HG03565 (cell line): ENCODE measurements around the gene HOXD4.

Source experiments
- ATAC-seq: cut with Tn5 transposase; IDR thresholded peaks from one replicate; pipeline ENCODE4 v1.9.1; 2021; ENCODE audit warnings: mild to moderate bottlenecking, moderate library complexity; ENCODE audit not compliant: unreplicated experiment

HOXD4 gene

DNA sequence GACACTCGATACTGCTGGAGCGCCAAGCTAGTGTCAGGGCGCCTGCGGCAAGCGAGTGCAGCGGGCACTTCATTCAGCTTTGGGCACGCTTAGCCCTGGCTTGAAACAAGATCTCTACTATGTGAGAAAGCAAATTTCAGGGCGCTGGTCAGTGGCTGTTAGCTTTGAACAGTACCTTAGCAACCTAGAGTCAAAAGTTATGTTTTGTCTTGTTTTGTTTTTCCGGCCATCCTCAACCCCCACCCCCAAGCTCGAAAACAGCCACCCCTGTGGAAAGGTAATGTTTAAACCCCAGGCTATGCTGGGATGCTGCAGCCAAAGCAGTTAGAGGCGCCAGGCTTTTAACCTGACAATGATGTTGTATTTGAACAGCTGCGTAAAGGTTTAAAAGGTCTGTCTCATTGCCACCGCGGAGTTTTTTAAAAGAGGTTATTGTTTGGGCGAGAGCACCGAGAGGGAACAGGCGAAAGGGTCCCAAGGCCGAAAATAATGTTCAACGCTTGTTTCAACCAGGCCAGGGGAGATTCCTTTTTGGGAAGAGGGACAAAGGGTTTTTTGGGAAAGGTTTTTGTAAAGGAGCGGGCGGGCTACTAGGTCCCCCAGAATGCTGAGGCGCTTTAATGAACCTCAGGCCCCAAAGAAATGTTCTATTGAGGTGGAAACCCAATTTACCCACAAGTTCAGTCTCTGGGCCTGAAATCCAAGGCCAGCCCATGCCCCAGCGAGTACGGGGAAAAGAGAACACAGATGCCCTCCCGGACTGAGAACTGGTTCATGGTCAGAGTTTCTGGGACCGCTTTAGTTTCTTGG, 37.0 kb upstream of the HOXD4 start:
- ATAC-seq = no peak

DNA sequence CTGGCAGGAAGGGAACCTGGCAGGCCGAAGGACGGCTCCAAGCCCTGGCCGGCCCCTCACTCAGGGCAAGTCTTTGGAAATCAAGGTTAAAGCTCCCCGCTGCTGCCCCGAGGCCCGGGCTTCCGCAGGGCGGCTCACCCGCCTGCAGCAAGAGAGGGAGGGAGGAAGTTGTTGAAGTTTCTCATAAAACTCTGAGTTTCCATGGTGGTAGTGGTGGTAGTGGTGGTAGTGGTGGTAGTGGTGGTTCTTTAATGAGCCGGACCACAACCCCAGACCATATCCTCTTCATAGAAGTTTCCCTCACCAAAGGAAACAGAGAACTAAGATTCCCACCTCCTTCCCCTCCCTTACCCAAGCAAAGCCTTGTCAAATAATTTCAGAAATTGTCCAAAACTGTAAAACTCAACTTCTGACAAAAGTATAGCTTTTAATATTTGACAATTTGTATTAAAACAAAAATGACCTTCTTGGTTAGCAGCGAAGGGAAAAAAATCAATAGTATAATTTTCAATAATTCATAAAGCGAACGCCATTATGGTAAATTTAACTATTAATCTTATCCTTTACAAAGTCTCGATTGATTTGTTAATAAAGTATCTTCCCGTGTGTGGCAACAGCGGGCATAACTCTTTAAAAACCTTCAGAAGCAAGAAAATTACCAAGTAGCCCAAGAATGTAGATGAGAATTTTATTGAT, 36.3 kb upstream of the HOXD4 start:
- ATAC-seq = no peak

GRCh38 chr2:176115883-176116813, 35.2 kb upstream of the HOXD4 start, which contains the start of gene HOXD10:
HOXD10 (plus strand) TSS chr2:176116778; CDS start chr2:176116834, 56 bp downstream.
- no peak for ATAC-seq

DNA sequence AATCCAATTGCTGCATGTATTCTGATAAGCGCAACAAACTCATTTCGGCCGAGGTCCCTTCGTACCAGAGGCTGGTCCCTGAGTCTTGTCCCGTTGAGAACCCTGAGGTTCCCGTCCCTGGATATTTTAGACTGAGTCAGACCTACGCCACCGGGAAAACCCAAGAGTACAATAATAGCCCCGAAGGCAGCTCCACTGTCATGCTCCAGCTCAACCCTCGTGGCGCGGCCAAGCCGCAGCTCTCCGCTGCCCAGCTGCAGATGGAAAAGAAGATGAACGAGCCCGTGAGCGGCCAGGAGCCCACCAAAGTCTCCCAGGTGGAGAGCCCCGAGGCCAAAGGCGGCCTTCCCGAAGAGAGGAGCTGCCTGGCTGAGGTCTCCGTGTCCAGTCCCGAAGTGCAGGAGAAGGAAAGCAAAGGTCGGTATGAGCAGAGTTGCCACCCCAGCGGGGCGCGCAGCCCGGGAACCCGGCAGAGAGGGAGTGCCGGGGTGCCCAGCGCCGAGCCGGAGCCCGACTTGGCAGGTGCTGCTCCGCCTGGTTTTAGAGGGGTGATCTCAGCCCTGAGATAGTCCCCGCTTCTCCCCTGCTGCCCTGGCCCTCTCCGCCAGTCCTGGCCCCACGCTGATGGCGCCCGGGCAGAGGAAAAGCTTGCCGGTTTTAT, 34.1 kb upstream of the HOXD4 start:
- no peak for ATAC-seq

- no peak for ATAC-seq
Observed at GRCh38 chr2:176117823-176118371, 33.5 kb upstream of the HOXD4 start.

- ATAC-seq = no peak
Observed at GRCh38 chr2:176118601-176119339, 32.6 kb upstream of the HOXD4 start.

GRCh38 chr2:176120364-176121189, 30.8 kb upstream of the HOXD4 start:
- ATAC-seq = no peak

- no peak for ATAC-seq
Observed at GRCh38 chr2:176121190-176122051, 29.9 kb upstream of the HOXD4 start.

DNA sequence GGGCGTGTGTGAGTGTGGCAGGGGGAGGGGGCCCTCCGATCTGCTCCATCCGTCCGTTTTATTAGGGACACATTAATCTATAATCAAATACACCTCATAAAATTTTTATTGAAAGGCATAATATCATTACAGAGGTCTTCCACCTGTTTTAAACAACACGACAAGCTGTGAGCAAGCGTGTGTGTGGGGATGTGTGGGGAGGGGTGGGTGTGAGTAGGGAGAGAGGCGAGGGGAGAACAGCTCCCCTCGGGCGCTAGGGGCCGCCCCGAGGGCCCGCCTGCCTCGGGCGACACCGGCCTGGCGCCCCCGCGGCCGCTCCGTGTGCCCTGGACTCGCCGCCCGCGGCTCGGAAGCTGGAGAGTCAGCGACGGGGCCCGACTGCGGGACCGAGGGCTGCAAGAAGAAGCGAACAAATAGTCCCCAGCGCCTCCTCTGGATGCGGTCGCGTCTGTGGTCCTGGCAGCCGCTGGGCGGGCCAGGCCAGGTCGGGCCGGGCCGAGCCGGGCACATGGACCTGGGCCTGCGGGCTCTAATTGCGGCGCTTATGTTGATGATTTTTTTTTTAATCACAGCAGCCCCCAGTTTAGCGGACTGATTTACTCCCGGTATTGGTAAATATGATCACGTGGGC, 29.2 kb upstream of the HOXD4 start:
- ATAC-seq = no peak

DNA sequence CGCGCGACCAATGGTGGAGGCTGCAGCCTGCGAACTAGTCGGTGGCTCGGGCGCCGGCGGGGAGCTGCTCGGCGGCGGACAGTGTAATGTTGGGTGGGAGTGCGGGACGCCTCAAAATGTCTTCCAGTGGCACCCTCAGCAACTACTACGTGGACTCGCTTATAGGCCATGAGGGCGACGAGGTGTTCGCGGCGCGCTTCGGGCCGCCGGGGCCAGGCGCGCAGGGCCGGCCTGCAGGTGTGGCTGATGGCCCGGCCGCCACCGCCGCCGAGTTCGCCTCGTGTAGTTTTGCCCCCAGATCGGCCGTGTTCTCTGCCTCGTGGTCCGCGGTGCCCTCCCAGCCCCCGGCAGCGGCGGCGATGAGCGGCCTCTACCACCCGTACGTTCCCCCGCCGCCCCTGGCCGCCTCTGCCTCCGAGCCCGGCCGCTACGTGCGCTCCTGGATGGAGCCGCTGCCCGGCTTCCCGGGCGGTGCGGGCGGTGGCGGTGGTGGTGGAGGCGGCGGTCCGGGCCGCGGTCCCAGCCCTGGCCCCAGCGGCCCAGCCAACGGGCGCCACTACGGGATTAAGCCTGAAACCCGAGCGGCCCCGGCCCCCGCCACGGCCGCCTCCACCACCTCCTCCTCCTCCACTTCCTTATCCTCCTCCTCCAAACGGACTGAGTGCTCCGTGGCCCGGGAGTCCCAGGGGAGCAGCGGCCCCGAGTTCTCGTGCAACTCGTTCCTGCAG, 28.5 kb upstream of the HOXD4 start, which contains the start of gene HOXD9:
Gene HOXD9 (plus strand): TSS at position 37 of the 728 bp plus-strand sequence. CDS start 50 bp downstream, at position 87.
- ATAC-seq = no peak

DNA sequence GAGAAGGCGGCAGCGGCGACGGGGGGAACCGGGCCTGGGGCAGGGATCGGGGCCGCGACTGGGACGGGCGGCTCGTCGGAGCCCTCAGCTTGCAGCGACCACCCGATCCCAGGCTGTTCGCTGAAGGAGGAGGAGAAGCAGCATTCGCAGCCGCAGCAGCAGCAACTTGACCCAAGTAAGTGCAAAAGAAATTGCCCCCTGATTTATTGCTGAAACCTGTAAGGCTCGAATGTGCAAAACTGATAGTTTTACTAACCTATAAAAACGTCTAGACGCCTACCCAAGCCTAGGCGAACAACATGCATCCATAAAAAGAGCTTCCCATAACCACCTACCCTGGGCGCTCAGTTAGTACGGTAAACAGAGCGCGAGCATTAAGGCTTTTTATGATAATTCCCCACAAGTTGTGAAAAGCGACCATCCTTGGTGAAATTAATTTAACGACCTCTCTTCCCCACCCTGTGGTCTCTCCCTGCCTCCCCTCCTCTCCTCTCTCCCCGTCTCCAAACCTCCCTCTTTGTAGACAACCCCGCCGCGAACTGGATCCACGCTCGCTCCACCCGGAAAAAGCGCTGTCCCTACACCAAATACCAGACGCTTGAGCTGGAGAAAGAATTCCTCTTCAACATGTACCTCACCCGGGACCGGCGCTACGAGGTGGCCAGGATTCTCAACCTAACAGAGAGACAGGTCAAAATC, 27.8 kb upstream of the HOXD4 start:
- no peak for ATAC-seq

DNA sequence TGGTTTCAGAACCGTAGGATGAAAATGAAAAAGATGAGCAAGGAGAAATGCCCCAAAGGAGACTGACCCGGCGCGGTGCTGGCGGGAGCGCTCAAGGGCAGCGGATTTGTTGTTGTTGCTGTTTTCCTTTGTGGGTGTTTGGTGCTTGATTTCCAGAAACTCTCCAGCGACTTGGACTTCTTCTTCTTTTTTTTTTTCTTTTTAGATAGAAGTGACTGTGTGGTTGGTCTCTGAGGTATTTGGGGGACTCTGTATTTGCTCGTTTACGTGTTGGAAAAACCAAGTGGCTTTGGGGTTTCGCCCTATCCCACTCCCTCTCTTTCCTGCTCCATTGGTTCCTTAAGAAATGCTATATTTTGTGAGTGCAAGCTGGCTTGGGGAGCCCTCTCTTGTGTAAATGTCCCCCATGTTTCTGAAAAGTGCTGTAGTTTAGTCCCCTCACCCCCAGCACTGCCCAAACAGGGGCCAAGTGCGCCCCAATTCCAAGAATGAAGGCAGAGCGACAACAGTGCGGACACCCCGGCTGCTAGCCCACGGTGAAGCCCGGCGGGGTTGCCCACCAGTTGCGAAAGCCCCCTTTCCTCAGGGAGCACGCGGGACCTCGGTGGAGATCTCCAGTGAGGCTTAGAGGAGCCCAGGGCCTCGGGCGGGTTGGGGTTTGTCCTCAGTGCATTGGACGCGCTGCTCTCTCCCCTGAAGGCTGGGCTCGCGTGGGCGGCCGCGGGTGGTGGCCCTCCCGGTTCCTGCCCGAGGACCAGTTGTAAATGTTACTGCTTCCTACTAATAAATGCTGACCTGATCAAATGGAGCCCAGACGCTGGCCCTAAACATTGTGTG, 27.0 kb upstream of the HOXD4 start:
- no peak for ATAC-seq

DNA sequence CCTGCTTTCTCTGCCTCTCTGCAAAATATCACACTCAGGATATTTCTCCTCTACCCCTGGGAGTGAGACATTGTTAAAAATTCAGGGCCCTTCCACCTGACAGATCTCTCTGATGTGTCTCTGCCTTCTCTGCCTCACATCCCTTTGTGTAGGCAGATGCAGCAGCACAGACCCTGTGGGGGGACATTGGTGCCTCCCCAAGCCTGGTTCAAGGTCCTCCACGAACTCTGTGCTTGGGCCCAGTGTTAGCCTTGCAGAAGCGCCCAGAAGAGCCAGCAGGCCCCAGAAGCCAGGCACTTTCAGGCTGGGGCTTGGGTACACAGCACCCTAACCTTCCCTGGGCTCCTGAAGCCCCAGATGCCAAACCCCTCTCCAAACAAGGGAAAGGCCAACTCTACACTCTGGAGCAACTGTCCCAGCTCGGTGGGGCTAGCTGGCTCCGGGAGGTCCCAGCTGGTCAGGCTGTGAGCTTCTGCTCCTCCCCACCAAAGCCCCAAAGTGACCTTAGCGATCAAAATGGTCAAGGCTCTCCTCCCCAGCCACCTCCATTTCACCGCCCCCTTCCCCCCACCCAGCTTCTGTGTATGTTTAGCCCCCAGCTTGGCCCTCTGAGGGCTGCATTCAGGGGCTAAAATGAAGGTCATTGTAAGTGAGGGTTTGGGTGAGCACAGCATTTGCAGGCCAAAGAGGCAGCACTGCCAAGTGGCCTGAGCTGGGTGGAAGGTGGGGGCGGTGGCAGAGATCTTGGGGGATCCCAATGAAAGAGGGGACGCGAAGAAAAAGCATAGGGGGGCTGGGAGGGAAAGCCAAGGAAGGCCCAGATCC, 26.2 kb upstream of the HOXD4 start:
- ATAC-seq = no peak

- ATAC-seq = no peak
Observed at GRCh38 chr2:176125772-176126054, 25.6 kb upstream of the HOXD4 start.
